WTC11 (cell line): Measurements from ENCODE around the gene SLC15A2.

Experiments used
- CTCF ChIP-seq: fragments of 200-600 bp; IDR thresholded peaks from 2 replicates; pipeline ENCODE4 v1.8.0; 2022; ENCODE audit warnings: antibody characterized with exemption
- IRF1 ChIP-seq: sonication (generic); formaldehyde crosslinking; IDR thresholded peaks from 2 replicates; pipeline ENCODE4 v1.8.0; 2023; ENCODE audit warnings: missing genetic modification reagents
- MAX ChIP-seq: sonication (generic); formaldehyde crosslinking; IDR thresholded peaks from 2 replicates; pipeline ENCODE4 v1.8.0; 2022; ENCODE audit warnings: mild to moderate bottlenecking, missing genetic modification reagents
- USF1 ChIP-seq: sonication (generic); formaldehyde crosslinking; IDR thresholded peaks from 2 replicates; pipeline ENCODE4 v1.8.0; 2022; ENCODE audit warnings: mild to moderate bottlenecking, missing genetic modification reagents
- USF2 ChIP-seq: sonication (generic); formaldehyde crosslinking; IDR thresholded peaks from 2 replicates; pipeline ENCODE4 v1.8.1; 2023; ENCODE audit warnings: mild to moderate bottlenecking, missing genetic modification reagents, moderate library complexity
- ZNF512 ChIP-seq: sonication (generic); formaldehyde crosslinking; IDR thresholded peaks from 2 replicates; pipeline ENCODE4 v1.8.1; 2022; ENCODE audit warnings: missing genetic modification reagents, borderline replicate concordance

- TF ChIP-seq CTCF (no peak), ZNF512 (CRISPR knock-in tag) (no peak), USF2 (no peak), USF1 (CRISPR knock-in tag) (no peak), IRF1 (CRISPR knock-in tag) (no peak), MAX (CRISPR knock-in tag) (no peak)
Measured at GRCh38 chr3:121913305-121913990, 19.2 kb downstream of the SLC15A2 start.
